ENCODE data around the gene PNPLA7.
"Not testable (repeated sequence)": the region's sequence is repeated elsewhere in the genome, so short reads cannot be mapped to it uniquely, and the experiment has no call there.

PNPLA7 gene

DNA sequence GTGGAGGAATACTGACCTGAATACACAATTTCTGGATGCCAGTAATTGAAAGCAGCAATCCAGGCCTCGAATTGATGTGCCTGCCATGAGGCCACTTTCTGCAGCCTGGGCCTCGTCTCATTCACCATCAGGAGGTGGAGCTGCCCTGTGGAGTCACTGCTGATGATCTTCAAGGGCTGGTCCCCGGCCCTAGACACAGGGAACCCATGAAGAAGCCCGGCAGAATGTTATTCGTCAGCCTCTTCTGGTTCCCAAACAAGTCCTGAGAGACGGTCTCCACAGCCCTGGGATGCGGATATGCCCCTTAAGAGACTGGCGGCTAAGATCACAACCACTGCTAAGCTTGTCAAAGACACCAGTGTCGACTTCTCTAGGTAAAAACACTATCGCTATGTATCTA is 24.0 kb upstream of the PNPLA7 start:
- DNase-seq: no peak

DNA sequence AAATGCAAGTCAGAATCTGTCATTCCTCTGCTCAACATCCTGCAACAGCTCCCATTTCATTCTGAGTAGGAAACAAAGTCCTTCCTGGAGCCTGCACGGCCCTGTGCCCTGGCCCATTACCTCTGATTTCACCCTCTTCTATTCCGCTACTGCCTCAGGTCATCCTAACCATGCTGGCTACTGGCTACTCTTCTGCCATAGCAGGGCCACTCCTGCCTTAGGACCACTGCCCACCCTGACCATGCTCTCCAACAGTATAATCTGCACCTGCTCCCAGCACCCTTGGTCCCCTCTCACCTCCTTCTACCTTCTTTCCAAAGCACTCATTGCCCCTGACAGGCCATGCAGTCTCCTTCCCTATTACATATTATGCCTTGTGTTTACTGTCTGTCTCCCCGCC is 20.4 kb upstream of the PNPLA7 start:
- DNase-seq: no peak

DNA sequence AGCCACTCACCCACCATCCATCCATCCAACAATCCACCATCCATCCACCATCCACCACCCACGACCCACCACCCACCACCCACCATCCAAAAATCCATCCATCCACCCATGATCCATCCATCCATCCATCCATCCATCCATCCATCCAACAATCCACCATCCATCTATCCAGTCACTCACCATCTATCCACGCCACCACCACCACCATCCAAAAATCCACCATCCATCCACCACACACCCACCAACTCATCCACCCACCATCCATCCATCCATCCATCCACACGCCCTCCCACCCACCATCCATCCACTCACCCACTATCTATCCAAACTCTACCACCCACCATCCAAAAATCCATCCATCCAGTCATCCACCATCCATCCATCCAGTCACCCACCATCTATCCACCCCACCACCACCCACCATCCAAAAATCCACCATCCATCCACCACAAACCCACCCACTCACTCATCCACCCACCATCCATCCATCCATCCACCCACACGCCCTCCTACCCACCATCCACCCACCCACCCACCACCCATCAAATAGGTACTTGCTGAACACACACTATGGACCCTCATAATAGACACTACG is 19.5 kb upstream of the PNPLA7 start:
- DNase-seq: no peak

DNA sequence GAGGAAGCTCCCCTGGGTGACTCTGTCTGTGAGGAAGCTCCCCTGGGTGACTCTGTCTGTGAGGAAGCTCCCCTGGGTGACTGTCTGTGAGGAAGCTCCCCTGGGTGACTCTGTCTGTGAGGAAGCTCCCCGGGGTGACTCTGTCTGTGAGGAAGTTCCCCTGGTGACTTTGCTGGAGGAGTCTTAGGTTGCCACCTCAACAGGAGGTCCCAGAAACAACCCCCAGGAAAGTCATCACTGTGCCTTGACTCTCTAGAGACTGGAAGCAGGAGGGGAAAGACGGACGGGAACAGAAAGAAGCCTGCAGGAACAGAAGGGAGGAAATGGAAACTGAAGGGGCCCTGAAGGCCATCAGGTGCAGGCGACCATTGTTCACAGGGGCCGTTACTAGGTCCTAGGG is 18.2 kb upstream of the PNPLA7 start:
- DNase-seq: not testable (repeated sequence)

DNA sequence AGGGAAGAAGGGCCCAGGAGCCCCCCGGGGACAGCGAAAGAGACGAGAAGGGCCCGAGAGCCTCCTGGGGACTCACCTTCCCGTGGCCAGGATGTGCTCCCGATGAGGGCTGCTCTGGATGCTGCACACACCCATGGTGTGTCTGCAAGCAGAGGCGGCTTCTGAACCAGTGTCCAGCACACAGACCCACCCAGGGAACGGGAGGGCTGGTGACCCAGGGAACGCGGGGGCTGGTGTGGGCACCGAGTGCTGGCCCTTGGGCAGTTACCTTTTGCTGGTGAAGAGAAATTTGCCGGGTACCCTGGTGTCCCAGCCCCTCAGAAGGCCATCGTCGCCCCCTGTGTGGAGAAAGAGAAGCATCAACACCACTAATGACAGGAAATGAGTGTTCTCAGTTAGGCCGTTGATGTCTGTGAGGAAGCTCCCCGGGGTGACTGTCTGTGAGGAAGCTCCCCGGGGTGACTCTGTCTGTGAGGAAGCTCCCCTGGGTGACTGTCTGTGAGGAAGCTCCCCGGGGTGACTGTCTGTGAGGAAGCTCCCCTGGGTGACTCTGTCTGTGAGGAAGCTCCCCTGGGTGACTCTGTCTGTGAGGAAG is 14.7 kb upstream of the PNPLA7 start:
- DNase-seq: no peak

DNA sequence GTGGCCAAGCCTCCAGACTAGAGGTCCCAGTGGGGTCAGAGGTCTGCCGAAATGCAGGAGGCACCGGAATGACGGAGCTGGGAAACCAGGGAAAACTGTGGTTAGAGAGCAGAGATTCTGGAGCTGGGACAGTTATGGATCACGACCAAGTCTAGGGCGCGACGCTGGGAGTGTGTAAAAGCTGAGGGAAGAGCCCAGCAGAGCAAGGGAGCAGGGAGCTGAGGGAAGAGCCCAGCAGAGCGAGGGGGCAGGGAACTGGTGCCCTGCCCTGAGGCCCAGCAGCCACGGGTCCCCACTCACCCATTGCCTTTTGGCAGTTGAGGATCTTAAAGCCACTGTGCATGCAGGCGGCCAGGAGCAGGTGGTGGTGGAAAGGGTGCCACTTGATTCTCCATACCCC is 13.9 kb upstream of the PNPLA7 start:
- DNase-seq: no peak

DNA sequence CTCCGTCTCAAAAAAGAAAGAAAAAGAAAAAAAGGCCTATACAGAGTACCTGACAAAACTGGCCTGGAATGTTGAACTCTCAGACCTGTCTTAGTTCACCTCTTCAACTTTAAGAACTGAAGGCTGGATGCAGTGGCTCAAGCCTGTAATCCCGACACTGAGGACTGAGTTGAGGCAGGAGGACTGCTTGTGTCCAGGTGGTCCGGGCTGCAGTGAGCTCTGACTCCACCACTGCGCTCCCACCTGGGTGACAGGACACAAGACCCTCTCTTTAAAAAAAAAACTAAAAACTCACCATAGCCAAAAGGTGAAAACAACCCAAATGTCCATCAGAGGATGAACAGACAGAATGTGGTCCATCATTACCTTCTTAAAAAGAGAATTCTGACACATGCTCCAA is 7.9 kb upstream of the PNPLA7 start:
- DNase-seq: no peak

DNA sequence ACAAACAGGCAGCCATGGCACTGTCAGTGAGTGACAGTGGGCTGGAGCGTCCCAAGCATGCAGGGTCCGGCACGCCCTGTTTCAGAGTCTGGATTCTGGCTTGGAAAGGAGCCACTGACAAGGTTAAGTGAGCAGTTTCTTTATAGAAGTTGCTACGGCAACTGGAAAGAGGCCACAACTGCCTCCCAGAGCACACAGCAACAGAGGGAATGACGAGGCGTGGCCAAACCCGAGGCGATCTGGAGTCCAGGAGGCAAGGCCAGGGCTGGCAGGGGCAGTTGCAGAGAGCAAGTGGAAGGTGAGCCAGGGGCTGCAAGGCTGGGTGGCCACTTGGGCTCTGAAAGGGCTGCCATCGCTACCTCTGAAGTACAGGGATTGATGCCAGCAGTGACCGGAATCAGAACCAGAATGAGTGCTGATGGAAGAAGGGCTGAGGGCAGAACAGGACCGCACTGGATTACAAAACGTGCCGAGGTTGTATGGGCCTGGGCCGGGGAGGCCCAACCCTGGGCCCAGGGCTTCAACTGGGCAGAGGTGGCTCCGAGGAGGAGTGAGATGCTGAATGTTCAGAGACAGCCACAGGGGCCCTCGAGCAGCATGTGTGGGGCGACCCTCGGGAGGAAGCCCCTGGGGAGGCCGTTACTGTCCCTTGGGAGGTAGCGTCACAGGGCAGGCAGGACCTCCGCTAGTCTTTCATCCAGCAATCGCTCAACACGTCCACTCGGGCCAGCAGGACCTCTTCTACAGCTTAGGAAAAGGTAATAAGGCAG is 6.1 kb upstream of the PNPLA7 start:
- no peak for DNase-seq

DNA sequence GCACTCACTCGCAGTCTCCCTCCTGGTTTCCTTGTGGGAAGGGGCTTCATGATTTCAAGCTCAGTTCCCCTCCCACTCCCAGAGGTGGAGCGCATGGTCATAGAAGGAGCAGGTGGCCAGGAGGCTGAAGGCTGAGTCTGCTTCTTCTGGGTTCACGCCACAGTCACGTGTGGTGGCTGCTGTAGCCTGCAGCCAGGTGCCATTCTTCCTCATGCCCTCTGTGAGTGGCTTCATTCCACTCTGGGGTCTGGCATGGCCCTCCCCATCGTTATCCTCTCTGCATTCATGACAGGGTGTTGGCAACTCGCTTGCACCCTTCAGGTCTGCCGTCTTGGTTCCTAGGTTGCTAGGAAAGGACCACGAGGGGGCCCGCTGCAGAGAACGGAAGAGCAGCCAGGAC is 5.0 kb upstream of the PNPLA7 start:
- no peak for DNase-seq

DNA sequence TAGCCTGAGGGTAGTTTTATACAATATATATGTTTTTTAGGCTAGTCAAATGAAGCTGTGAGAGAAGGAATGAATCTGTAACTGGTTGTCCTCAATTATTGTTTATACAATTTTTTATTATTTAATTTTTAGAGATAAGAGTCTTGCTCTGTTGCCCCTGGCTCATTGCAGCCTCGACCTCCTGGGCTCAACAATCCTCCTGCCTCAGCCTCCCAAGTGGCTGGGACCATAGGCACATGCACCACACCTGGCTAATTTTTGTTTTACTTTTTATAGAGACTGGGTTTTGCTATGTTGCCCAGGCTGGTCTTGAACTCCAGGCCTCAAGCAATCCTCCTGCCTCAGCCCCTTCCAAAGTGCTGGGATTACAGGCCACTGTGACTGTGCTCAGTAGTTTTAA is 4.1 kb upstream of the PNPLA7 start:
- DNase-seq: no peak

DNA sequence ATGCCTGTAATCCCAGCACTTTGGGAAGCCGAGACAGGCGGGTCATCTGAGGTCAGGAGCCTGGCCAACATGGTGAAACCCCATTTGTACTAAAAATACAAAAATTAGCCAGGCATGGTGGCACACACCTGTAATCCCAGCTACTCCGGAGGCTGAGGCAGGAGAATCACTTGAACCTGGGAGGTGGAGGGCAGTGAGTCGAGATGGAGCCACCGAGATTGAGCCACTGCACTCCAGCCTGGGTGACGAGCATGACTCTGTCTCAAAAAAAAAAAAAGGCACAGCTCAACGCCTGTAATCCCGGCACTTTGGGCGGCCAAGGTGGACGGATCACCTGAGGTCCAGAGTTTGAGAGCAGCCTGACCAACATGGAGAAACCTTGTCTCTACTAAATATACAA is 3.5 kb upstream of the PNPLA7 start:
- not testable (repeated sequence) for DNase-seq

DNA sequence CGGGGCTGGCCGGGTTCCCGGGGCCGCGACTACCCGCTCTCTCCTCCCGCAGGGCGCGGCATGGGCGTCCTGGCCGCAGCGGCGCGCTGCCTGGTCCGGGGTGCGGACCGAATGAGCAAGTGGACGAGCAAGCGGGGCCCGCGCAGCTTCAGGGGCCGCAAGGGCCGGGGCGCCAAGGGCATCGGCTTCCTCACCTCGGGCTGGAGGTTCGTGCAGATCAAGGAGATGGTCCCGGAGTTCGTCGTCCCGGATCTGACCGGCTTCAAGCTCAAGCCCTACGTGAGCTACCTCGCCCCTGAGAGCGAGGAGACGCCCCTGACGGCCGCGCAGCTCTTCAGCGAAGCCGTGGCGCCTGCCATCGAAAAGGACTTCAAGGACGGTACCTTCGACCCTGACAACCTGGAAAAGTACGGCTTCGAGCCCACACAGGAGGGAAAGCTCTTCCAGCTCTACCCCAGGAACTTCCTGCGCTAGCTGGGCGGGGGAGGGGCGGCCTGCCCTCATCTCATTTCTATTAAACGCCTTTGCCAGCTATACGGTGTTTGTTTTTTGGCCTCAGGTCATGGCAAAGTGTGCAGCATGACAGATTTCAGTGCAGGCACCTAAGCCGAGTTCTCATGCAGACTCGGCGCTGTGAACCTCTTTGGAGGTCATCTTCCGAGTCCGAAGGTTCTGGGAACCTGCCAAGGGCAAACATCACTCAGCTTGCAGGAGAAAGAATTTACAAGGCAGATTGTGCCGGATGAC is 2.0 kb upstream of the PNPLA7 start:
- DNase-seq: peak; percentile 29

DNA sequence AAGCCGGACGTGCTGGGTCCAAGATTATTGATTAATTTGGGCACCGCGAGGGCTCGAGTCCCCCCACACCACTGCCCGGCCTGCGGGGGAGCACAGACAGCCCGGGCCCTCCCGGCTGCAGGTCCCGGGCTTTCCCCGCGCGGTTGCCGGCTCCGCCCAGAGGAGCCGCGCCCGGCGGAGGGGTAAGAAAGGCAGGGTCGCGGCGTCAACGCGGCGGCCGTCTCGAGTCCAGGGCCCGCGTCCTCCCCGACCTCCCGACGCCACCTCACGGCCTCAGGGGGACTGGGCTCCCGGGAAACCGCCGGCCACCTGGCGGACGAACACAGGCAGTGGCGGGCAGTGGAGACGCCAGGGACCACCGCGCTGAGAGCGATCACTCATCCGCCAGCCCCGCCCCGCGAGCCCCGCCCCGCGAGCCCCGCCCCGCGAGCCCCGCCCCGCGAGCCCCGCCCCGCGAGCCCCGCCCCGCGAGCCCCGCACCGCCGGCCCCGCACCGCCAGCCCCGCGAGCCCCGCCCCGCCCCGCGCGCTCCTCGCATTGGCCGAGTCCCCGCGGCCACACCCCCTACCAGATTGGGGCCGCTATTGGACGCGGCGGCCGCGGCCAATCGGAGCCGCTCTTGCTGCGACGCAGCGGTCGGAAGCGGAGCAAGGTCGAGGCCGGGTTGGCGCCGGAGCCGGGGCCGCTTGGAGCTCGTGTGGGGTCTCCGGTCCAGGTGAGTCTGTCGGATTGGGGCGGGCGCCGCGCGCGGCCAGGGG is 1.2 kb upstream of the PNPLA7 start, which contains the start of gene MRPL41:
Gene MRPL41, plus strand, starts transcription at position 616 of the 758 bp plus-strand sequence. CDS start 203 bp downstream, outside the sequence.
- peak; percentile 86 for DNase-seq

DNA sequence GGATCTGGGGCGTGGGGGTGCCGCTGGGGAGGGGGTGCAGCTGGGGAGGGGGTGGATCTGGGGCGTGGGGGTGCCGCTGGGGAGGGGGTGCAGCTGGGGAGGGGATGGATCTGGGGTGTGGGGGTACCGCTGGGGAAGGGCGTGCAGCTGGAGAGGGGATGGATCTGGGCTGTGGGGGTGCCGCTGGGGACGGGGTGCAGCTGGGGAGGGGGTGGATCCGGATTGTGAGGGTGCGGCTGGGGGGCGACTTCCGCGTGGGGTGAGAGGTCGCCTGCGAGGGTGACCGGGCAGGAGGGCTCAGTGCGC is 709 bp upstream of the PNPLA7 start:
- DNase-seq: not testable (repeated sequence)

DNA sequence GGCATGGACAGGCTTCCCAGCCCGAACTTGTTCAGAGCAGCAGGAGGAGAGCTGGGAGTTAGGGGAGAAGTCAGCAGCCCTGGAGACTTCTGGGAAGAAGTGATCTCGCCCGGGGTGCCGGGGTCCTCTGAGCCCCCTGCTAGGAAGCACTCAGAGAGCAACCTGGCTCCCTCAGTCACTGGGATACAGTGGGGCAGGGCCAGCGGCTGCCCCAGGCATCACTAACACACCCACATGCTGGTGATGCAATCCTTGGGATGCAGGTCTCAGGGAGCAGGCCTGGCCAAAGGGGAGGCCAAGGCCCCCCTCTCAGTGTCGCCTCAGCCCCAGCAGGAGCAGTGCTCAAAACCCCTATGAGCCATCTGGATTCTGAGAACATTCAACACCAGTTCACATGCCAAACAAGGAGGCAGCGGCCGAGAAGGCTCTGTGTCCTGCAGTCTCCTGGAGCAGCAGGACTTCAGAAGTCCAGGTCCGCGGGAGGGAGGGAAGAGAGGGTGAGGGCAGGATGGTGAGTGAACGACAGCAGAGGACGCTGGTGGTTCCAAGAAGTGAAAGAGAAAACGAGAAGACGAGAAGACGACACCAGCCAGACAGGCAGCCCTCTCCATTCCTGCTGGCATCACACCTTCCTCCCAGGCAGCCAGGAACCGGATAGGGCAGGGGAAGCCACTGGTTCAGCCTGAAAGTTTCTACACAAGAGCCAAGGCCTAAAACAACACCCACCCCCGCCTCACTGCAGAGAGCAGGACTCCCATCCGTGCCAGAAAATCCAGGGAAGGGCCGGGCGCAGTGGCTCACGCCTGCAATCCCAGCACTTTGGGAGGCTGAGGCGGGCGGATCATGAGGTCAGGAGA is 2.3 kb downstream of the PNPLA7 start:
- no peak for DNase-seq

DNA sequence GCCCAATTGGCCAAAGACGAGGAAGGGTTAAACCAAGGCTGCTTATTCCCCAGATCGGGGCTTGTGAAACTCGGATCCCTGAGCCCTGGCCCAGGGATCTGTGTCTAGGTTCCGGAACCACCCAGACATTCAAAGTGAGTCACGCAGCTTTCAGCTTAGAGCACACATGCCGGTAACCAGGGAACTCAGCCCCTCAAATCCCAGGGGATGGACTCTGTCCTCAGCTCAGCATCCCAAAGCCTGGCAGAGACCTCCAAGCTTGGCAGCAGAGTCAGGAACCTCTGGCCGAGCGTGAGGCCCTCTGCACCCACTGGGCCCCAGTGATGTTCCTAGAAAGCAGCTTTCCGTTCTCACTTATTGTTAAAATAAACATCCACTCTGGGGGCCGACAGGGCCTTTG is 5.1 kb downstream of the PNPLA7 start:
- DNase-seq: no peak

DNA sequence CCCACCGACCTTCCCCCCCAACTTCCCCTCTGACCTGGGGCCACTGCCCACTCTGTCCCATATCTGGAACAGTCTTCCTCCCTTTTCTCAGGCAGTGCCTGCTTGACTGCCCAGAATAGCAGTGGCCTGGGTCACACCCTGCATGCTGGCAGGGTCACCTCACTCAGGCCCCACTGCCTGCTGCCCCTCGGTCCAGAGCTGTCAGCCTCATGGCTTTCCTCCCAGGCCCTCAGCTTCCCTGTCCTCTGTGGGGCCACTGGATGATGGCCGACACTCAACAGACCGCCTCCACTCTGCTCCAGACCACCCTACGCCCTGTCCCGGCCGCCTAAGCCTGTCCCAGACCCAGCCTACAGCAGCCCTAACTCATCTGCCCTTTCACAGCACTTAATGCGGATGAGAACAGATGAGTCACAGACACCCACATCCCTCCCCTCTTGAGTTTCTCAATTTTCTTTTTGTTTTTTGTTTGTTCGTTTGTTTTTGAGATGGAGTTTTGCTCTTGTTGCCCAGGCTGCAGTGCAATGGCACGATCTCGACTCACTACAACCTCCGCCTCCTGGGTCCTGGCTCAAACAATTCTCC is 5.9 kb downstream of the PNPLA7 start:
- no peak for DNase-seq

DNA sequence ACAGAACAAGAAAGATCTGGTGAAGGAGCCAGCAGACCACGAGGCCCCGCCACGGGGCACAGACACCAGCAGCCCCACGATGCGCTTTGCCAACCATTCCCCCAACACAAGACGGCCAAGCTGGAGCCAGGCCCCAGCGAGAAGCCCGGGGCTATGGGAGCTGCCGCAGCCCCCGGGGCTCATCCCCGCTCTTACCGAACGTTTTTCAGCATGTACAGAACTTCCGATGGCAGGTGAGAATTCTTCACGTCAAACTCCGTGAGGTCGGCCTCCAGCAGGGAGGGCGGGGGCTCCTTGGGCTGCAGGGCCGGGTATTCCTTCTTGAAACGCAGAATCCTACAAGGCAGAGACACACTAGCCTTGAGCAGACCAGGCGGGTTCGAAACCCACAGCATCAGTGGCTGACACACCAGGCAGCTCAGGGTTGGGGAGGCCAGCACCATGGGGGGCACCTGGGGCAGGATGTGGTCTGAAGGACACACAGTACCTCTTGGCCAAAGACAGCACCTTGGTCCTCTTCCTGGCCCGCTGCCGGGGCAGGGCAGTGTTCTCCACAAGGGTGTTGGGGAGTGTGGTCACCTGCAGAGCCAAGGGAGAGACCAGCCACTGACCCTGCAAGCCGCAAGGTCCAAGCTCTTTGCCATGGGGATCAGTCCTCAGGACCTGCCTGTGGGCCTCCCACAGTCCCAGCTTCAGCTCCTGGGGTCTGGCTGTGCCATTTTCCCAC is 6.8 kb downstream of the PNPLA7 start:
- no peak for DNase-seq

DNA sequence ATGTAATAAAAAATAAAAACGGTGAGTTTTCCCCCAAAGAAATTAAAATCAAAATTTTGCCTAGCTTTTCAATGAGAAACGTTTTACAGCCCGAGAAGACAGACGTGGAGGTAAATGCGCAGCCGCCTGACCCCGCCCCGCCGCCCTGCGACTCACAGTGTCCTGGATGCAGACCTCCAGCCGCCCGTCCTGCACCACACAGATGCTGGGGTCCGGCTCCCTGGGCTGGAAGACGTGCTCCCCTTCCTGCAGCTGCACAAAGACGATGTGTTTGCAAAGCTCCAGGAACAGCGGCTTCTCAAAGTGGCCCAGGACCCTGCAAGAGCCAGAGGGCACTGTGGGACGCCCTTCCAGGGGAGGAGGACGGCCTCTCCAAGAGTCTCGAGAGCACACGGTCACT is 7.7 kb downstream of the PNPLA7 start:
- DNase-seq: no peak

DNA sequence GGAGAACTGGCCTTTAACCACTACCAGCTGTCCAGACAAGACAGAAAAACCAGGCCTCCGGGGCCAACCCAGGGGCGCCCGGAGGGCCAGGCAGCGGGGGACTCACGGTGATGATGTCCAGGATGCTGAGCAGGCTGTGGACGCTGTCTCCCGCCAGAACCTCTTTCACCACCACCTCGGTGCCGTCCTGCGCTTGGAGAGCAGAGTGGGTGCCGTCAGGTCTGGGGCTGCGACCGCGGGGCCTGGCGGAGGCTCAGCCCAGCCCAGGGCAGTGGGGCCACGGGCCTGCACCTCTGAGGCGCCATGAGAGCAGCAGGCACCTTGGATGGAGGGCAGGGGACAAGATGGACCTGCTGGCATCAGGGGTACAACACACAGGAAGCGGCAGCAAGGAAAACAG is 9.7 kb downstream of the PNPLA7 start:
- no peak for DNase-seq

DNA sequence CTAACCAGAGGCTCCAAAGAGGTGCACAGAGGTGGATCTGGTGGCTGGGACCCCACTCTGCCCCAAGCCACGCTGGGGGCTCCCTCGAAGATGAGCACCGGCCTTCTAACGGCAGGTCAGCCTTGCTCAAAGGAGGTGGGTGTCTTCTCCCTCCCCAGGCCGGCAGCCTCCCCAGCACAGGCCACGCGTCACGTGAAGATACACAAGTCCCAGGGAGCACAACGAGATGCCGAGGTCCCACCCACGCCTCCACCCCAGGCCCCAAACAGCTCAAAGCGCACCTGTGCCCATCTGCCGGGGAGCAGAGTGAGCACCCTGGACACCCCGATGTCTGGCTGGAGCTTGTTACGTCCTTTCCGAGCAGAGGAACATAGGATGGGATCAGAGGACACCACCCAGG is 12.1 kb downstream of the PNPLA7 start:
- DNase-seq: no peak

All from activated CD8-positive, alpha-beta memory T cell treated with anti-CD3 and anti-CD28 coated beads, Interleukin-2, amount 50 U/mL, for 4 hours (primary cell).